ENCODE measurements around the gene TRAIP.
"Not testable (repeated sequence)": the region's sequence is repeated elsewhere in the genome, so short reads cannot be mapped to it uniquely, and the experiment has no call there.

TRAIP gene

GRCh38 chr3:49856181-49857005 is at the start of gene TRAIP:
Gene TRAIP (minus strand): TSS chr3:49856564. CDS start chr3:49856453, 111 bp downstream.
- peak; percentile 84 to 89 for DNase-seq (ENCODE audit: low read depth in 2 of 2, low spot score in 1 of 2)

- DNase-seq (ENCODE audit: low read depth in 2 of 2, low spot score in 1 of 2) = not testable (repeated sequence)
Observed at GRCh38 chr3:49904448-49904847, 48.1 kb upstream of the TRAIP start.

- peak; percentile 38 to 56 for DNase-seq (ENCODE audit: low read depth in 2 of 2, low spot score in 1 of 2)
Observed at GRCh38 chr3:49903451-49904424, 47.4 kb upstream of the TRAIP start, which contains the start of gene MST1R. Gene MST1R (minus strand): TSS chr3:49903873. CDS start chr3:49903609, 264 bp downstream.

GRCh38 chr3:49902511-49903345 is 46.4 kb upstream of the TRAIP start:
- no peak for DNase-seq (ENCODE audit: low read depth in 2 of 2, low spot score in 1 of 2)

- DNase-seq (ENCODE audit: low read depth in 2 of 2, low spot score in 1 of 2) = no peak
Observed at GRCh38 chr3:49901366-49902339, 45.3 kb upstream of the TRAIP start.

- DNase-seq (ENCODE audit: low read depth in 2 of 2, low spot score in 1 of 2) = no peak
Observed at GRCh38 chr3:49900491-49901153, 44.3 kb upstream of the TRAIP start.

- no peak for DNase-seq (ENCODE audit: low read depth in 2 of 2, low spot score in 1 of 2)
Observed at GRCh38 chr3:49899815-49900214, 43.5 kb upstream of the TRAIP start.

- DNase-seq (ENCODE audit: low read depth in 2 of 2, low spot score in 1 of 2) = no peak
Observed at GRCh38 chr3:49898991-49899390, 42.6 kb upstream of the TRAIP start.

GRCh38 chr3:49896345-49896744 is 40.0 kb upstream of the TRAIP start:
- DNase-seq (ENCODE audit: low read depth in 2 of 2, low spot score in 1 of 2) = no peak

GRCh38 chr3:49895791-49896190 is 39.4 kb upstream of the TRAIP start:
- no peak for DNase-seq (ENCODE audit: low read depth in 2 of 2, low spot score in 1 of 2)

- no peak for DNase-seq (ENCODE audit: low read depth in 2 of 2, low spot score in 1 of 2)
Observed at GRCh38 chr3:49889296-49889695, 32.9 kb upstream of the TRAIP start.

- DNase-seq (ENCODE audit: low read depth in 2 of 2, low spot score in 1 of 2) = no peak
Observed at GRCh38 chr3:49886922-49887265, 30.5 kb upstream of the TRAIP start.

- DNase-seq (ENCODE audit: low read depth in 2 of 2, low spot score in 1 of 2) = no peak
Observed at GRCh38 chr3:49883998-49884397, 27.6 kb upstream of the TRAIP start.

GRCh38 chr3:49882166-49882565 is 25.8 kb upstream of the TRAIP start:
- no peak for DNase-seq (ENCODE audit: low read depth in 2 of 2, low spot score in 1 of 2)

GRCh38 chr3:49880581-49881315 is 24.4 kb upstream of the TRAIP start:
- no peak for DNase-seq (ENCODE audit: low read depth in 2 of 2, low spot score in 1 of 2)

GRCh38 chr3:49879721-49880120 is 23.4 kb upstream of the TRAIP start:
- no peak for DNase-seq (ENCODE audit: low read depth in 2 of 2, low spot score in 1 of 2)

- no peak for DNase-seq (ENCODE audit: low read depth in 2 of 2, low spot score in 1 of 2)
Observed at GRCh38 chr3:49878686-49879085, 22.3 kb upstream of the TRAIP start.

GRCh38 chr3:49877716-49878115 is 21.4 kb upstream of the TRAIP start:
- no peak for DNase-seq (ENCODE audit: low read depth in 2 of 2, low spot score in 1 of 2)

- DNase-seq (ENCODE audit: low read depth in 2 of 2, low spot score in 1 of 2) = no peak
Observed at GRCh38 chr3:49876567-49876966, 20.2 kb upstream of the TRAIP start.

Measured in stimulated activated CD8-positive, alpha-beta memory T cell treated with anti-CD3 and anti-CD28 coated beads, Interleukin-4, amount 100 ng/mL, for 1 hour (primary cell).